ENCODE measurements around the gene RERE.
A peak's percentile ranks its signal among the peaks of the same experiment; 100 is the strongest.
"Not testable (repeated sequence)": the region's sequence is repeated elsewhere in the genome, so short reads cannot be mapped to it uniquely, and the experiment has no call there.

RERE gene

DNA sequence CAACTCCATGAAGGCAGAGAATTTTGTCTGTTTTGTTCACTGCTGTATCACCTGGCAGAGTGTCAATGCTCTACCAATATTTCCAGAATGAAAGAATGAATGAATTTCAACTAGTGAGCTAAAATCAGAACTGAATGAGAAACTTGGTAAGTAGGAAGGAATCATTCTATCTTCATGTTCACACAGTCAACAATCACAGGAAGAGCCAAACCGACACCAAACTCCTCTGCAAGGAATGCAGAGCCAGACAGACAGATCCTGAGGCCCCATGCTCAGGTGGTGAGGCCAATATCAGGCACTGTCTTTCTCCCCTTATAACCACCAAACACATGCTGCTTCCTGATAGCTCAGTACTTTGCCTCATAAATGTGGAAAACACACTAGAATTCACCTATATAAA lies 360.4 kb downstream of the RERE start:
- DNase-seq = no peak
- intact Hi-C loops (cut with DNase I) = no loop called here

DNA sequence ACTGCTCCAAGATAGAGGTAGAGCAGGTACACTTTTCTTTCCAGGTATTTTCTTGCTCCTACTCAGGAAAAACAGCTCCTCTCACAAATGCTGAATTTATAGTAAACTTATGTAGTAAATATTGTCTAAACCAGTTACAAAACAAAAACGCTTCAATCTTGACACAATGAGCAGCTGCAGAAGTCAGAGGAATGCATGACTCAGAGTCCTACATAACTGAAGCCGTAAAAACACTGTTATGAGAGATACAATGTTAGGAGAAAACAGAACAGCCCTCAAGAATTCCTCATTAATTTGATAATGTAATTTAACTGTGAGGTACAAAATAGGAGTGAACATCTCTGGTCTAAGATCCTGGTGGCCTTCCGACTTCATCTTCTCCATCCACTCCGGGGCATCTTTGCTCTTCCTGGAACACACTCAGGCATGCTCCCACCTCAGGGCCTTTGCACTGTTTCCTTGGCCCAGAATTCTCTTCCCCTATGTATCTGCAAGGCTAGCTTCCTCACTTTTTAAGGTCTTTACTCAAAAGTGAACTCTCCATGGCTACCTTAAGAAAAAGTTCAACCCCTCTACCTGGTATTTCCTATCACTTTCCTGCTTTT lies 361.0 kb downstream of the RERE start:
- intact Hi-C loops (cut with DNase I) = no loop called here

DNA sequence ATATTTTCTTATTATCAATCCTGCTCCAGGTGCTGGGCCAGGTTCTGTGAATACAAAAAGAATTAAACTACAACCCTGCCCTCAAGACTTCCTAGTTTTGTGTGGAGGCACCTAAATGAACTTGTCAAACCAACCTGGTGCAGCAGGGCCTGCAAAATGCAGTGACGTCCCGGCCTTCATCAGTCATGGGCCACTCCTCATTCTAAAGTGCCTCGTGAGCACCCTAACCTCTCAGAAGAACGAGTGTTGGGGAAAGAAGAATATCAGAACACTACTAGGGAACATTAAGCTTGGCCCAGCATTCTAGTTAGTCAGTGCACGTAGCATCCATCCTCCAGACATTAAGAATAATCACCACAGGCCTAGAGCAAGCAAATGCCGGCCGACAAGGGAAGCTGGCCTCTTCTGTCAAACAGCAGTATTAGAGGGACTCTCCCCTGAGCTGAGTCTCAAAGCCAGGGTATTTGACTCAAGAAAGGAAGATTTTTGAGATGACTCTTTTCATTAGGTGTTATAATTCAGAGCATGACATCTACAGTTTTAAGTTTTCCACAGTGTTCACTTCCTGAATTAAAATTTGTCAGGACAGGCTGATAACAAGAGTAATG lies 361.6 kb downstream of the RERE start:
- no peak for DNase-seq
- intact Hi-C loops (cut with DNase I) = no loop called here

More for the DNA sequence above, 361.0 kb downstream of the RERE start:
- DNase-seq = no peak

DNA sequence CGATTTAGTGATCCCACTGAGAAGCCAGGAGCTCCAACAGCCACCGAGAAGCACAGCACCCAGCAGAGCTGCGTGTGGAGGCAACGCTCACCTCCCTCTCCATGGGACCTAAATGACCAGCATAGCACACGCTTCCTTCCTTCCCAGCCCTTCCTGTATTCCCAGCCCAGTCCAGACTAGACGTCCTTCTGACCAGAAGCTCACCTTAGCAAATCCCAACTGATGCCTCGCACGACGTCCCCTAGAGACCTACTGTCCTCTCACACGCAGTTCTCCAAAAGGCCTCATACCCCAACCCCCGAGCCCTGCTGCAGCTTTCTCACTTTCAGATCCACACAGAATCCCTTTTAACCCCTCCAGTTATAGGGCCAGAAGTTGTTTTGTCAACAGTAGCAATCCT lies 367.1 kb downstream of the RERE start:
- intact Hi-C loops (cut with DNase I) = no loop called here
- DNase-seq = no peak

DNA sequence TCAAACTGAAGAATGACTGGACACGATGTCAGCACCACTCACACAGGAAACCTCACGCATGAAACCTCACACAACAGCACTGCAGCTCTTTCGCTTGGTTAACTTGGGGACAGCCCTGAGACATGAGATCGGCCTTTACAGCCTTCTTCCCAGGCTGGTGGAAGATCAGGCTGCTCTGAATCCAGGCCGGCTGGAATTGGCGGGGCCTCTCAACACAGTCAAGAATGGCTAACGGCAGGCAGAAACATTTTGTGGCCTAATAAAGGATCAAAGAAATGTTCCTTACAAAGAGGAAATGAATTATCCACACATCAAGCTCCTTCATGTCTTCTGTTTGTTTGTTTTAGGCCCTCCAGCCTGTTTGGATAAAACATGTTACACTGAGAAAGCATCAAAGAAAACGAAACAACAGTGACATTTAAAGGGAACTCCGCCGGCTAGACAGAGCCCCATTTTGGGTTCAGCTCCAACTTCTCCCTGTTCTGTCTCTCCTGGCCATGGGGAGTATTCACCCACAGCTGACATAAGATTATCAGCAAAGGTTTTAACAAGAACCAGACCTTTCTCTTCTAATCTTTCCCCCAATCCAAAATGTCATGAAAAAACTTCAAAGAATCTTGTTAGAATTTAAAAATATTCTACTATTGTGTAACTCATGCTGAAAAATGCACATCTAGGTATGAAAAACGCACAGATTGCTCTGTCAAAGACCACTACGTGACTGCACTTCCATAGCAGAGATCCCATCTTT lies 368.4 kb downstream of the RERE start:
- intact Hi-C loops (cut with DNase I) = no loop called here
- DNase-seq = peak in 1 of 10 donors; percentile 30

DNA sequence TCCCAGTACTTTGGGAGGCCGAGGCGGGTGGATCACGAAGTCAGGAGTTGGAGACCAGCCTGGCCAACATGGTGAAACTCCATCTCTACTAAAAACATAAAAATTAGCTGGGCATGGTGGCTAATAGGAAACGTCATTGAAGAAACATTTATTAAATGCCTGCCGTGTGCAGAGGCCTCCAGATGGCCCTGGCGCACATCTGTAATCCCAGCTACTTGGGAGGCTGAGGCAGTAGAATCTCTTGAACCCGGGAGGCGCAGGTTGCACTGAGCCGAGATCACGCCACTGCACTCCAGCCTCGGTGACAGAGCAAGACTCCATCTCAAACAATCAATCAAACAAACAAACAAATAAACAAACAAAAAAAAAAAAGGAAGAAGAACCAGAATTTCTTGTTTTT lies 368.9 kb downstream of the RERE start:
- DNase-seq; intact Hi-C loops (cut with DNase I): not testable (repeated sequence)

DNA sequence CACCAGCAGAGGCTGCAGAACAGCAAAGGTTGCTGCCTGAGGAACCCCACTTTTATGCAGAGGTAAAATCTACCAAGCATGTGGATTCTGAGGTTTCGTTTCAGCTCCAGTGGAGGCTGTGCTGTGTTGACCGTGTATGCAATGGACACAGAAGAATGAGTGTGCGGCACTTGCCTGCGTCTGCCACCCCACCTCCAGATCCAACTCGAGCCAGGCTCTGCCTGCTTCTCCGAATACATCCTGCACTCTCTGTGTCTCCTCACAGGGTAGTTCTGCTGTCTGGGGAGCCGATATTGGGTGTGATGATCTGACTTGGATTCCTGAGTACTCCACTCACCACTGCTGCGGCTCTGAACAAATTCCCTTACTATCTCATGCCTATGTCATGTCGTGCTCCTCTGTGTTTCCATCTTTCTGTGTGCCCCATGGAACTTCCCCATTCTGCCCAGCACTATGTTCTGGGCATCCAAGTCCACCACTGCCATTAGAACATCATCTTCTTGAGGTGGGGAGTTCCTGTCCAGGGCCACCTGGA lies 369.8 kb downstream of the RERE start:
- peak in 2 of 10 donors; percentile 77 to 87 for DNase-seq
- intact Hi-C loops (cut with DNase I) = no loop called here

DNA sequence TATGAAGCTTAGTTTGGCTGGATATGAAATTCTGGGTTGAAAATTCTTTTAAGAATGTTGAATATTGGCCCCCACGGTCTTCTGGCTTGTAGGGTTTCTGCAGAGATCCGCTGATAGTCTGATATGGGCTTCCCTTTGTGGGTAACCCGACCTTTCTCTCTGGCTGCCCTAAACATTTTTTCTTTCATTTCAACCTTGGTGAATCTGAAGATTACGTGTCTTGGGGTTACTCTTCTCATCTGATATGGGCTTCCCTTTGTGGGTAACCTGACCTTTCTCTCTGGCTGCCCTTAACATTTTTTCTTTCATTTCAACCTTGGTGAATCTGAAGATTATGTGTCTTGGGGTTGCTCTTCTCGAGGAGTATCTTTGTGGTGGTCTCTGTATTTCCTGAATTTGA lies 371.3 kb downstream of the RERE start:
- intact Hi-C loops (cut with DNase I); DNase-seq: not testable (repeated sequence)

GRCh38 chr1:8443558-8444194 lies 373.8 kb downstream of the RERE start:
- intact Hi-C loops (cut with DNase I) = no loop called here
- no peak for DNase-seq

DNA sequence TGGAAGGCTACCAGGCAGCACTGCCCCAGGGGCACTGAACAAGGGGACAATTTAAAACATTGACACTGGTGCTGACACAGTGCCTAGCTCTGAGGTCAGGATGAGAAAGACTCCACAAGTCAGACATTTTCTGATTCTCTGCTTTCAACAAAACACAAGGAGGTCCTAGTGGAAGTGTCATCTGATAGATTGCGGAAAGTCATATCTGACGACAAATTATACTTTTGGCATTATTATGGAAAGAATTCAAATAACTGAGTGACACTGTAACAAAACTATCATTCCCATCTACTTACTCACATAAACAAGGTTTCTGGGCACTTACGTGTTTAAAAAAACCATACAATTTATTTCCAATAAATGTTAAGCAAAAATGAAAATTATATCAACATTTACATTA lies 376.0 kb downstream of the RERE start:
- no peak for DNase-seq
- intact Hi-C loops (cut with DNase I) = no loop called here

- intact Hi-C loops (cut with DNase I) = no loop called here
- DNase-seq = peak; percentile 38 to 95 (median 60)
These were observed 378.3 kb downstream of the RERE start for GRCh38 chr1:8439015-8439702.

DNA sequence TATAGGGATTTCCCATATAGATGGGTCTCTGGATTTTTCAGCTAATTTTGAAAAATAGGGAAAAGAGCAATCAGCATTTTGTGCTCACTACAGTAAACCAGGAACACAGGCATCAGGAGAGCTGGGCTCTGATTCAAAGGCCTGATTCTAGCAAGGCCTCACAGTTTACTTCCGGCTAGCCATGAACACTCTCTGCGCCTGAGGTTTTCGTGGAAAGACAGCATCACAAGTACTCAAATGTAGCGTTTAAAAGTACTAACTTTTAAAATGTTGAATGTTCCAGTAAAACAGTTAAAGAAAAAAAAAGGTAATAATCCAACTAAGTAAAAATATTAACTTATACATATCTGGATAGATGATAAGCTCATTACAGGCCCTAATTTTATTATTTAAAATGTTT lies 379.0 kb downstream of the RERE start:
- no peak for DNase-seq
- intact Hi-C loops (cut with DNase I) = no loop called here

DNA sequence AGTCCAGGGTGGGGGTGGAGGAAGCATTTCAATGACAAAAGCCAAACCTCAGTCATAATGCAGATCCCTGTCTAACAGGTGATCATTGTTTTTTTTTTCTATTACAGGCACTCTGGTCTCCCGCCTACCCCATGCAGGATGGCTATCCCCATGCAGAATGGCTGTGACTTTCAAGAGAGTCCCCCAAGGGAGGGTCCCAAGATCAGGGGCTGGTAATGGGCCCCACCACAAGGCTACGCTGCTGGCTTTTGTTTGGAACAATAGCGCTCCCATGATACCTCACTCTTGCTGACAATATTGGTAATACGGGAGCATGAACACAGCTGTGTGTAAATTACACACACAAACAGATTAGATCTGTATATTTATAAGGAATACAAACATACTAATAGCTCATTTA lies 380.1 kb downstream of the RERE start:
- intact Hi-C loops (cut with DNase I) = no loop called here
- no peak for DNase-seq

DNA sequence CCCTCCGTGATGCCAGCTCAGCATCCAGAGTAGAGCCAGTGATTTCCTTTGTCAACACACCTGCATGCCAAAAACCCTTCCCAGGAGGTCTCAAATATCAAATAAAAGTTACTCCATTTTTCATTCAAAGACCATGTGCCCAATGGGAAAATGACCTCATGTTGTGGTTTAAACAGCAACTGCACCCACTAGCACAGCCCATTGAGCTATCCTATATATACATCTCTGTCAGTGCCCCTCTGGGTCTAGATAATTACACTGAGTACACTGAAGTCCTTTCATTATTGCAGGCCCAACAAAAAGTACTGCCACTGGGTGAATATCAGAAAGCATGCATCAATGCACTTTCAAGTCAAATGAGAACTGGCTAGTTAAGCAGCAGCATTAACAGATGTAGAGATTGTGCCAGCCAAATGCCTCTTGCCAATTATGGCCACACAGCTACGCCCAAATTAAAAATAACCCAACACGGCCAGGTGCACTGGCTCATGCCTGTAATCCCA lies 381.8 kb downstream of the RERE start:
- no peak for DNase-seq
- intact Hi-C loops (cut with DNase I) = no loop called here

DNA sequence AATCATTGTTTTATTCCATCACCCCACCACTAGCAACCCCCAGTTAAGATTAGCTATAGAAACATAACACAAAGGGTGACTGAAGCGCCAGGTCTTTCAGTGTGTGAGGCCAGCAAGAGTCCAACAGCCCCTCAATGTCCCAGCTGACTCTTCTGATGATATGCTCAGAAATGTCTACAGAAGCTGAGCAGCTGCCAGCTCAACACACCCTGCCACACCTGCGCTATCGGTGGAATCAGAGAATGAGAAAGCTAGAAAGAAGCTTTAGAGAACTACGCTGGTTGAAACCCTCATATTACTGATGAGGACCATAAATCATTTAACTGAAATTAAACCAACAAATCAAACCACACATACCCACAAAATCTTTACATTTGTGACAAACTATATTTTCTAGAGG lies 383.3 kb downstream of the RERE start:
- intact Hi-C loops (cut with DNase I) = no loop called here
- no peak for DNase-seq

GRCh38 chr1:8431784-8432183 lies 385.7 kb downstream of the RERE start:
- intact Hi-C loops (cut with DNase I) = no loop called here
- no peak for DNase-seq

GRCh38 chr1:8431019-8431418 lies 386.4 kb downstream of the RERE start:
- intact Hi-C loops (cut with DNase I) = no loop called here
- DNase-seq = no peak

- DNase-seq = no peak
- intact Hi-C loops (cut with DNase I) = no loop called here
These were observed 387.0 kb downstream of the RERE start for GRCh38 chr1:8430476-8430875.

DNA sequence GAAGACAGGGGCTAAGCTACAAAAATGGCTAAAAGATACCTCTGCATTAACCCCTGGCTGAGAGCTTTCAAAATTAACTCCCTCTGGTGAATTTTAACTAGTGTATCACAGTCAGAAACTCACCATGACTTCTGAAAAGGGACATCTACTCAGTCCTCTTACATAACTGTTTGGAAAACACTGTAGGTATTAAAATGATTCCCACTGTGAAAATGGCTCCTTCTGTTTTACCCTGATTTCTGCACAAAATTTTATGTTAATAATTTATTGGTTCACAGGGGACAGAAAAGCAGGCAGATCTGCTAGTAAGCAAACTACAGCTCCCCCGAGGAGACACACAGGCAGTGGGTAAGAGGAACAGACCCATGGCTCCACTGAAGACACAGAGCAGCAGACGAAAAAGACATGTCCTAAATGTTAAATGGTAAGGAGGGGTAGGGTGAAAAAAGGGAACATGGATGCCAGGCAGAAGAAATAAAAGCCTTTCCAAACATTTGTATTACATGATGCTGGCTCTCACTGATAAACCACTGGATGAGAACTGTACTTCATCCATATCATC lies 387.8 kb downstream of the RERE start:
- DNase-seq = no peak
- intact Hi-C loops (cut with DNase I) = no loop called here

GRCh38 chr1:8428441-8428840 lies 389.0 kb downstream of the RERE start:
- intact Hi-C loops (cut with DNase I) = no loop called here
- DNase-seq = no peak

Measured in posterior cingulate gyrus (tissue), 11 donors.